ENCODE measurements around the gene KRTAP10-11. TPM values are rescaled to one million over a fixed set of nuclear protein-coding genes. Genes with fewer than 3 reads are reported as not detected.
"Not testable (repeated sequence)": the region's sequence is repeated elsewhere in the genome, so short reads cannot be mapped to it uniquely, and the experiment has no call there.

KRTAP10-11 gene
- total and polyA plus RNA-seq, 12 donors: not detected

- DNase-seq: no peak
- intact Hi-C loops (cut with DNase I): no loop called here
- 26 to 56% (median 38%) methylated on average over 8 to 14 of the region's 14 CpGs for WGBS, 4 donors
- no peaks in the 10 kb centered on the region for H3K27me3 ChIP-seq
- H3K27ac ChIP-seq: no peak overlapping the region
- H3K4me3 ChIP-seq: no peak overlapping the region
- H3K9me3 ChIP-seq (replicated peaks in 1 of 3): no peaks in the 10 kb centered on the region
- no peaks in the 10 kb centered on the region for H3K36me3 ChIP-seq (replicated peaks in 1 of 2)
- no peaks in the 10 kb centered on the region for H3K4me1 ChIP-seq (replicated peaks in 1 of 2)
- no peak for TF ChIP-seq POLR2A (IDR thresholded peaks at IDR 0.05)
- no peak for TF ChIP-seq CTCF (IDR thresholded peaks at IDR 0.05)
Measured at GRCh38 chr21:44686000-44686781, 40.0 kb downstream of the KRTAP10-11 start.

GRCh38 chr21:44686843-44687561, 40.8 kb downstream of the KRTAP10-11 start:
- H3K36me3 ChIP-seq (replicated peaks in 1 of 2): no peaks in the 10 kb centered on the region
- no peak overlapping the region for H3K4me3 ChIP-seq
- H3K27ac ChIP-seq: no peak overlapping the region
- no peaks in the 10 kb centered on the region for H3K4me1 ChIP-seq (replicated peaks in 1 of 2)
- WGBS, 4 donors: 65 to 70% (median 68%) methylated on average over 21 to 25 of the region's 25 CpGs
- H3K9me3 ChIP-seq (replicated peaks in 1 of 3): no peaks in the 10 kb centered on the region
- TF ChIP-seq CTCF (IDR thresholded peaks at IDR 0.05) (no peak), POLR2A (IDR thresholded peaks at IDR 0.05) (no peak)
- no peaks in the 10 kb centered on the region for H3K27me3 ChIP-seq
- intact Hi-C loops (cut with DNase I): no loop called here
- peak in 1 of 7 donors; percentile 9 for DNase-seq

- TF ChIP-seq CTCF (IDR thresholded peaks at IDR 0.05) (no peak), POLR2A (IDR thresholded peaks at IDR 0.05) (no peak)
- DNase-seq: peak in 1 of 7 donors; percentile 17
Measured at GRCh38 chr21:44687671-44688070, 41.5 kb downstream of the KRTAP10-11 start.

GRCh38 chr21:44689740-44690139, 43.5 kb downstream of the KRTAP10-11 start:
- H3K4me3 ChIP-seq; H3K27ac ChIP-seq; intact Hi-C loops (cut with DNase I); H3K9me3 ChIP-seq (replicated peaks in 1 of 3); H3K4me1 ChIP-seq (replicated peaks in 1 of 2); H3K27me3 ChIP-seq; H3K36me3 ChIP-seq (replicated peaks in 1 of 2): not testable (repeated sequence)
- peak in 1 of 7 donors; percentile 13 for DNase-seq
- 73 to 87% (median 81%) methylated on average over 3 of the region's 3 CpGs for WGBS, 4 donors

More at GRCh38 chr21:44687671-44688070, 41.5 kb downstream of the KRTAP10-11 start:
- no peaks in the 10 kb centered on the region for H3K36me3 ChIP-seq (replicated peaks in 1 of 2)
- no peaks in the 10 kb centered on the region for H3K27me3 ChIP-seq
- intact Hi-C loops (cut with DNase I): no loop called here
- H3K27ac ChIP-seq: no peak overlapping the region
- no peak overlapping the region for H3K4me3 ChIP-seq
- WGBS, 4 donors: 43 to 52% (median 49%) methylated on average over 11 of the region's 11 CpGs
- H3K4me1 ChIP-seq (replicated peaks in 1 of 2): no peaks in the 10 kb centered on the region
- H3K9me3 ChIP-seq (replicated peaks in 1 of 3): no peaks in the 10 kb centered on the region

Data from adrenal gland (tissue), 12 donors.